ENCODE data around the gene NCOA7. TPM values are rescaled to one million over a fixed set of nuclear protein-coding genes. Genes with fewer than 3 reads are reported as not detected.

The NCOA7 gene
- total RNA-seq, 4 donors from 2014 or later: 9.0 to 36.2 (median 21.8) TPM

DNA sequence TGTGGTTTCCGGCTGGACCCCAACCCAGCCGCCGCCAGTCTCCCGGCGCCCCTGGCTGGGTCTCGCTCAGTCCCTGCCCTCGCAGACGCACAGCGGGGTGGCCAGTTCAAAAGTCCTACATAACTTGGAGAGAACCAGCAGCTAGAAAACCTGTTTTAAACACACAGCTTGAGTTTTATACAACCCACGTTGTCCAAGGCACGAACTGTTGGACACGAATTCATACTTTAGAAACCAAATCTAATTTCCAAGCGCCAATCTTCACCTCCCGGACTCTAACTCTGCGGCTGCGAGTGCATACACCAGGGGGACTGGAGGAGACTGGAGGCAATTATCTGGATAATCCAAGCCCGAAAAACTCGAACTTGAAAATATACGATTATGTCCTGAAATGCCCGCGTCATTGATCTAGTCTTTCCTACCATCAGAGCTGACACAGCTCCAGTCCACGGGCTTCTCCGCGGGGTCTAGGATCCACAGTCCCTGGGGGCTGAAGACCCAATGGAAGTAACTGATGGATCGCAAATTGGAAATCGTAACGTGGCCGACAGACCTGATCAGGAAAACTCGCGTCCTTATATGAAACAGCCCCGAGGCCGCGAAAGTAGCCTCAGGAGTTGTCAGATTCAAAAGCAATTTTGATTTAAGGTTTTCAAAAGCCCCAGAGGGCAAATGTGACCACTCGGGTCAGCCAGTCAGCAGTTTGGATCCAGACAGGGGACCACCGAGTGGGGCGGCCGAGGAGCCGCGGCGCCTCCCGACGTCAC is 42.2 kb upstream of the NCOA7 start:
- intact Hi-C loops (cut with DNase I): loop anchor here (5.0 kb wide), 1 partner anchor 786 kb away; the partner anchor contains the start of gene RNF217
- TF ChIP-seq POLR2A (IDR thresholded peaks at IDR 0.05): no peak
- Histone ChIP-seq H3K27me3 (no peaks in the 10 kb centered on the region), H3K36me3 (no peaks in the 10 kb centered on the region), H3K27ac (peak overlapping the region; percentile 86 to 91 (median 91)), H3K4me1 (no peaks in the 10 kb centered on the region), H3K4me3 (replicated peaks in 1 of 3) (peak overlapping the region; percentile 68 to 78 (median 68)), H3K9me3 (no peaks in the 10 kb centered on the region)
- DNase-seq: no peak
- WGBS, 2 donors: 1% methylated on average over 33 to 38 of the region's 42 CpGs

DNA sequence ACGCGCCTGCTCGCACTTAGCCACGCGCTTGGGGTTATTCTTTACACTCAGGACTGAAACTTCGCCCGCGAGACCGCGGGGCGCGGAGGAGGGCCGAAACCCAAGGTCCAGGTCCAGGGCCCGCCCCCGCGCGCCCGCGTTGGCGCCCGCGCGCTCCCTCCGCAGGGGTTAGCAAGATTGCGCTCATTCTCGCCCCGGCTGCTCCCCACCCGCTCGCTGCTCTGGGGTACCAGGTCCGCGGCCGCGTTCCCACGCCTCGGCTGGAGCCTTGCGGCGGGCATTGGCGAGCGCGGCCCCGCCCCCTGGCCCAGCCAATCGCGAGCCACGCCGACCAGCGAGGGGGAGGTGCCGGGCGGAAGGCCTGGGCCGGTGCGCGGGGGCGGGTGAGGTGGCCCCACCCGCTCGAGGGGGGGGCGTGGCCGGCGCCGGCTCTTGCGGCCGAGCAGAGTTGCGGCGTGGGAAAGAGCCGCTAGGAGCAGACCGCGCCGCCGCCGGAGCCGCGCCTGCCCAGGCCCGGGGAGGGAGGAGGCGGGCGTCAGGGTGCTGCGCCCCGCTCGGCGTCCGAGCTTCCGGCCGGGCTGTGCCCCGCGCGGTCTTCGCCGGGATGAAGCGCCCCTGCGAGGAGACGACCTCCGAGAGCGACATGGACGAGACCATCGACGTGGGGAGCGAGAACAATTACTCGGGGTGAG is 41.4 kb upstream of the NCOA7 start, which contains the start of gene HEY2:
Gene HEY2 (plus strand): TSS at position 460 of the 692 bp plus-strand sequence. CDS start 145 bp downstream, at position 605.
- 1 to 5% methylated on average over 4 to 26 of the region's 95 CpGs for WGBS, 2 donors
- intact Hi-C loops (cut with DNase I): loop anchor here (5.0 kb wide), 1 partner anchor 787 kb away; the partner anchor contains the start of gene RNF217
- peak within 1 kb of the TSS; percentile 86 to 91 (median 91) for H3K27ac ChIP-seq
- DNase-seq: peak; percentile 96 to 97
- peak; percentile 43 to 96 for TF ChIP-seq POLR2A (IDR thresholded peaks at IDR 0.05)
- TF ChIP-seq, protein P1, sequence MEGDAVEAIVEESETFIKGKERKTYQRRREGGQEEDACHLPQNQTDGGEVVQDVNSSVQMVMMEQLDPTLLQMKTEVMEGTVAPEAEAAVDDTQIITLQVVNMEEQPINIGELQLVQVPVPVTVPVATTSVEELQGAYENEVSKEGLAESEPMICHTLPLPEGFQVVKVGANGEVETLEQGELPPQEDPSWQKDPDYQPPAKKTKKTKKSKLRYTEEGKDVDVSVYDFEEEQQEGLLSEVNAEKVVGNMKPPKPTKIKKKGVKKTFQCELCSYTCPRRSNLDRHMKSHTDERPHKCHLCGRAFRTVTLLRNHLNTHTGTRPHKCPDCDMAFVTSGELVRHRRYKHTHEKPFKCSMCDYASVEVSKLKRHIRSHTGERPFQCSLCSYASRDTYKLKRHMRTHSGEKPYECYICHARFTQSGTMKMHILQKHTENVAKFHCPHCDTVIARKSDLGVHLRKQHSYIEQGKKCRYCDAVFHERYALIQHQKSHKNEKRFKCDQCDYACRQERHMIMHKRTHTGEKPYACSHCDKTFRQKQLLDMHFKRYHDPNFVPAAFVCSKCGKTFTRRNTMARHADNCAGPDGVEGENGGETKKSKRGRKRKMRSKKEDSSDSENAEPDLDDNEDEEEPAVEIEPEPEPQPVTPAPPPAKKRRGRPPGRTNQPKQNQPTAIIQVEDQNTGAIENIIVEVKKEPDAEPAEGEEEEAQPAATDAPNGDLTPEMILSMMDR (IDR thresholded peaks at IDR 0.05): peak in 3 of 6 experiments; percentile 11 to 32 (median 27)
- H3K4me3 ChIP-seq (replicated peaks in 1 of 3): peak within 1 kb of the TSS; percentile 68 to 89 (median 89)
- H3K9me3 ChIP-seq: no peaks in the 10 kb centered on the region
- no peaks in the 10 kb centered on the region for H3K4me1 ChIP-seq
- no peaks in the 10 kb centered on the region for H3K36me3 ChIP-seq
- H3K27me3 ChIP-seq: no peaks in the 10 kb centered on the region

DNA sequence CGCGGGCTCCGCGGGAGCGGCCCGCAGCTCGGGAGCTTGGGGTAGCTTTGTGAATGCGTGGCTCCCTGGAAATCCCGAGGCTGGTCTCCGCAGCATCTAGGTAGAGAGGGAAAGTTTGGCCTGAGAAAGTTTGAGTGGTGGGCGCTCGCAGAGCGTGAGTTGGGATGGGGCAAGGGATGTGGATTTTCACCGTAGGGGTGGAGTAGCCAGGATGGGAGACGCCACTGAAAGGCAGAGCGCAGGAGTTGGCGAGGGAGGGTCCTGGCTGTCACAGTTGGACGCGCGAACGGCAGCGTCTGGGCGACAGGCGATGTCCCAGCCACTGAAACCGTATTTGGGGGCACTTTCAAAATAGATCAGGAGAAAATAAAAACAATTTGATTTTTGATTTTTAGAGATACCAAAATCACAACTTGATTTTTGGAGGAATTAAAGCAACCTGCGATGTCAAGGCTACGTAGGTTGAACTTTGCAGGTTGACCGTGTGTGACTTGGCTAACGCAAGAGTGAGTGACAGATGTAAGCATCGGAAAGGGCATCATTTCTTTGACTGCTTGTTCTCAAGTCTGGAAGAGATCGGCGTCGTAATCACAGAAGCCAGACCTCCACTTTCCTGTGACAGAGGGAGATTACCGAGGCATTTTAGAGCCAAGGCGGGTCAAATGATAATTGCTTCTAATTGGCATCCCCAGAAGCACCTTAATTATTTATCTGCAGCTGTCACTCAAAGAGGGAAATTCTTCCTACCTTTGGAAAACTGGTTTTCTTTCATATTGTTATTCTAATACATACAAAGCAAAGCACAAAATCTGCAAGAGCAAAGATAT is 40.7 kb upstream of the NCOA7 start:
- H3K27me3 ChIP-seq: no peaks in the 10 kb centered on the region
- intact Hi-C loops (cut with DNase I): loop anchor here (5.0 kb wide), 1 partner anchor 788 kb away; the partner anchor contains the start of gene RNF217
- DNase-seq: peak; percentile 36 to 40

DNA sequence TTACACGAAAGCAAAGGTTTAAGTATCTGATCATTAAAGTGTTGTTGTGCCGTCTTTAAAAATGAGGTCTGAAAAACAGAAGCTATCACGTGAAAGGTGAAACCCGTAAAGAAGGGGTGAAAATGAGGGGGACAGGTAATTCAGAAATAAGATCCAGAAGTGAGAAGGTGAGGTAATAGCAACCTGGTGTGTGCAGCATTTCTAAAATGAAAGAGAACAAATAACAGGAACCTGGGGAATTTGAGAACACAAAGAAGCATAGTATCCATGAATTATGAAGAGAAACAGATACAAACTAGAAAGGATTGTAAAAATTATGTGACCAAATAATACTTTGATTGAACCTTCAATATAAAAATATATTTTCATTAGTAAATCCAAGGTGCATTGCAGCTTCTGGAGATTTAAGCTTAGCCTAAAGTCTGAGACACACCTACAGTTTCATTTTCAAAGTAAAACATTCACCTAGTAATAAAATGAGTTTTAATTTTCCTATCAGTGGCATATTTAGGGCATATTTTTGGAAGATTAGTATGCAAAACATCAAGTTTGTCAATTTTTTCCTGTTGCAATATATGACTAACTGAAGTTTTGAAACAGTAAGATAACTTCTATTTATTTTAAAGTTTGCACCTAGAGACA is 39.9 kb upstream of the NCOA7 start:
- Histone ChIP-seq H3K36me3 (no peaks in the 10 kb centered on the region), H3K4me3 (replicated peaks in 1 of 3) (peak overlapping the region in 1 of 3 donors; percentile 89), H3K9me3 (no peaks in the 10 kb centered on the region), H3K4me1 (no peaks in the 10 kb centered on the region), H3K27me3 (no peaks in the 10 kb centered on the region), H3K27ac (peak overlapping the region in 1 of 3 donors; percentile 86)
- DNase-seq: no peak
- intact Hi-C loops (cut with DNase I): no loop called here
- TF ChIP-seq, protein P1 (IDR thresholded peaks at IDR 0.05): no peak
- no peak for TF ChIP-seq POLR2A (IDR thresholded peaks at IDR 0.05)
- 56 to 64% methylated on average over 4 of the region's 4 CpGs for WGBS, 2 donors

More for the DNA sequence above, 40.7 kb upstream of the NCOA7 start:
- Histone ChIP-seq H3K9me3 (no peaks in the 10 kb centered on the region), H3K4me3 (replicated peaks in 1 of 3) (peak overlapping the region; percentile 68 to 89 (median 89)), H3K27ac (peak overlapping the region; percentile 84 to 86 (median 85)), H3K36me3 (no peaks in the 10 kb centered on the region), H3K4me1 (no peaks in the 10 kb centered on the region)
- 4 to 6% methylated on average over 35 of the region's 35 CpGs for WGBS, 2 donors
- TF ChIP-seq POLR2A (IDR thresholded peaks at IDR 0.05): no peak
- TF ChIP-seq, protein P1 (IDR thresholded peaks at IDR 0.05): no peak

Data from thyroid gland (tissue), 4 donors.